ENCODE measurements around the gene TUBGCP3.

TUBGCP3 gene

DNA sequence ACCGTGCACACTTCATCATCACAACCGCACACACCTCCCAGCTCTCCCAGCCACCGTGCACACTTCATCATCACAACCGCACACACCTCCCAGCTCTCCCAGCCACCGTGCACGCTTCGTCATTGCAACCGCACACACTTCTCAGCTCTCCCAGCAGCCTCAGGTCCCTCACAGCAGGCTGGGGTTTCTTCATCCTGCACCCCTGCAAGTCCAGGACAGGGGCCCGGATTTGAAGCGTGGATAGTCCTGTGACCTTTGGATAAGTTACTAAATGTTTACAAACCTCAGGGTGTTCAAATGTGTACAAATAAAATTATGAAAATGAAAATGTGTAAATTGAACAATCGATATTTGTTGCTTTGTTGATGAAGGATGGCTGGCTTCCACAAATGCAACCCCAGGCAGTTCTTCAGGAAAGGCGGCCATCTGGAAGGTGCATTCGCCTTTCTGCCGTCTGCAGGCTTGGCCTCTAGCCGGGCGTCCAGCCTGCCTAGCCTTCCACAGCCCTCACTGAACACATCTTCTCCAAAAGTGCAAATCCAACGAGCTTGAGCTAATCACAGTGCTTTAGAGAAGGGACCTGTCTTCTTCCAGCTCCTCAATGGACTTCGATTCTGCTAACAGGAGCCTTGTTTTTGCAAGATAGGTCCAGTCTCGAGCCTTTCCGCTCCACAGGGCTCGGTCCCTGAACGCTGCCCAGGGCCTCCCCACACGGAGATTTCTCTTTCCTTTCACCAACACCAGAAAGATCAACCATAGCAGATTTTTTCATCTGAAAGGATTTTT lies 137.6 kb downstream of the TUBGCP3 start:
- no peak for DNase-seq

DNA sequence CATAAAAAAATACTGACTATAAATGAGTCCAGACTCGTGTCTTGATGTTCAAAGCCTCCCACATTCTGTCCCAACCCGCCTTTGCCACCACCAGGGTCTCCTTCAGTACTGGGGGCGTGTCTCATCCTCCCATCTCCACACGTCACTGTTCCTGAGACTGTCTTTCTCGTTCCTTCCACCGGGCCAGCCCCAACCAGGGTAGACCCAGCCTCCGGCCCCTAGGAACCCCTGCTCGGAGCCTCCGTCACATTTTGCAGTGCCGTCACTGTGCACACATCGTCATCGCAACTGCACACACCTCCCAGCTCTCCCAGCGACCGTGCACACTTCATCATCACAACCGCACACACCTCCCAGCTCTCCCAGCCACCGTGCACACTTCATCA lies 138.4 kb downstream of the TUBGCP3 start:
- DNase-seq, result no peak

DNA sequence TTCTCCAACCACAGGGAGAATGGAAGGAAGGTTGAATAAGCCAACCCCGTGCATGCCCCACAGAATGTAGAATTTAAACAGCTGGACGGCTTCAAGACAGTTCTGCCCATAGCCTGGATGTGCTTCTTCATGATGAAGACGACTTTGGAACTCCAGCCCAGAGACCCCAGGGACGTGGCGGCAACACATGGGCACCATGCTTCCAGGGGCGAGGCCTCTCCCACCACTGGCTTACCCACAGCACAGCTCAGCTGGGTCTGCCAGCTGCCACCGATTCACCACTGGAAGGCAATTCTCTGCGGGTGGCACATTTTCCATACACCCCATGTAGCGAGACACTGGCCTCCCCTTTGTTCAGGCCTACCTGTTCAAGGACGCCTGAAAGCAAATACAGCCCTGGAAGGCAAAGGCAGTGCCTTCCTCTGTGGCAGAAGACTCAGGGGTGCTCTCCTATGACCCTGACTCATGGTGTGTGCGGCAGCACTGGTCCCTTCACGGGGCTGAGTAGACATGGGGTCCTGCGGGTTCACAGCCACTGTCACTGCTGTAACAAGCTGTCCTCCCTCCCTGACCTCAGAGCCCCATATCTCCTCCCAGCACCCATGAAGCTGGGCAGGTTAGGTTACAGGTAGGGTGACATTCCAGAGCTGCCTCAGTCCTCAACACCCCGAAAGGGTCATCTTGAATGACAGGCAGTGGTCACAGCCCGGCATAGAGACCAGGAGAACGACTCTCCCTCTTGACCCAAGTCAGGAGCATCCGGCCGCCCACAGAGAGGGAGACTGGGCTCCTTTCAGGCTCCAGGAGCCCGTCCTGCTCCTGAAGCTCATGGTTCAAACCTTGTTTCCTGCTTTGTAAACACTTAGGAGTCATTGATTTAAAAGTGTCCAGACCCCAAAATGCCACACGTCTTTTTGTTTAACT lies 139.1 kb downstream of the TUBGCP3 start:
- peak; percentile 50 for DNase-seq

DNA sequence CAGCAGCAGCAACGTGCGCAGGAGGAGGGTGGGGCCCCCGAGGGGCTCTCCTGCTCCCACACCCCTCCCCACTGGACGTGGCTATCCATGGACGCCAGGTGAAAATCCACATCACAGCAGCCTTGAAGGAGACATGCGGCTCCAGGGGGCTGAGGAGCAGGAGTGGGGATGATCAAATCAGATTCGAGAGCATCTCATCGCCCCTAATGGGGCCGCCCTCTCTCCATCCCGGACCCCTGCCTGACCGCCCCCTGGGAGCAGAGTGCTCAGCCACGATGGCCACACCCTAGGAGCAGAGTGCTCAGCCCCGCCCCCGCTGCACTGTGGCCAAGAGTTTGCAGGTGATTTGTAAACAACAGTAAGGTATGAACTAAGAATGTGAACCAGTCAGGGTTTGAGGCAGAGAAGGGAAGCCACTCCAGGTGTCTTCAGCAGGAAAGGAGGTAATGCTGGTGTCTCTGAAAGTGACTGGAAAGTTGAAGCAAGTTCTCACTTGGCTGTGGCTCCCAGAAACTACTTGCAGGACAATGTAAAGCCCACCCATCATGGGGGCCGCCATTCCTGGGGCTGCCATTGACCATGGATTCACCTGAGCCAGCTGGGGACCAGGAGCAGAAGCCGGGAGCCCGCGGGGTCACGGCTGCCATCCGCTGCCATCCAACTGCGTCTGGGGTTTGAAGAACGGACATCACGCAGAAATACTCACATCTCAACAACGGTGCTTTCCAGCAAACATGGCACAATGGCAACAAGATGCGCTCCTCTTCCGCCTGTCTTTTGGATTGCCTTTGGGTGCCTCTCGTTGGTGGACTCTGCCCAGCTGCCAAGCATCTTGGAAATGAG lies 140.0 kb downstream of the TUBGCP3 start:
- peak; percentile 58 for DNase-seq

DNA sequence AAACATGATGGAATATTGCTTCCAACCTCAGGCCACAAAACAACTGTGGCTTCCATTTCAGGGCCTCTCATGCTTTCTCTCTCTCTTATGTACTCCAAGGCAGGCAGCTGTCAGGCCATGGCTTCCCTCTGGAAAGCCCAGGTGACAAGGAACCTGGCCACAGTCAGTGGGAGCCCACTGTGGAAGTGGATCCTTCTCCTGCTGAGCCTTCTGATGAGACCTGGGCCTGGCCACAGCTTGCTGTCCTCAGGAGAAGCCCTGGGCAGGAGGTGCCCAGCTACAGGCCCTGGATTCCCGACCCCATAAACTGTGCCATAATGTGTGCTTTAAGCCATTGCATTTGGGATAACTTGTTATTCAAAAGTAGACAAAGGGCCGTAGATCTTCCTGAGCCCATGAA lies 140.6 kb downstream of the TUBGCP3 start:
- DNase-seq, result peak; percentile 31

DNA sequence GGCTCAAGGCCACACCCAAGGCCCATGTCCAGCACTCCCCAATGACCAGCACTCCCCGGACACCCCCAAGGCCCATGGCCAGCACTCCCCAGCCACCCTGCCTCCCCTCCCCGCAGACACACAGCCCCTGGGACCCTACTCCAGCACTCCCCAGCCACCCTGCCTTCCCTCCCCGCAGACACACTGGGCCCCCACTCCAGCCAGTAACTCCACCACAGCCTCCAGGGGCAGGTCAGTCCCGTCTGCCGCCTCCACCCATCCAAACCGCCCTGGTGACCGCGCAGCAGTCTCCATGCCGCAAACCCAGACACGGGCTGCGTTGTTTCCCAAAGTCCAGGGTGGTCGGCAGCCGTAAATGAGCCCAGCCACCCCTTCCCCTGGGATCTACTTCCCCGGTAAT lies 141.1 kb downstream of the TUBGCP3 start:
- DNase-seq, result peak; percentile 39

DNA sequence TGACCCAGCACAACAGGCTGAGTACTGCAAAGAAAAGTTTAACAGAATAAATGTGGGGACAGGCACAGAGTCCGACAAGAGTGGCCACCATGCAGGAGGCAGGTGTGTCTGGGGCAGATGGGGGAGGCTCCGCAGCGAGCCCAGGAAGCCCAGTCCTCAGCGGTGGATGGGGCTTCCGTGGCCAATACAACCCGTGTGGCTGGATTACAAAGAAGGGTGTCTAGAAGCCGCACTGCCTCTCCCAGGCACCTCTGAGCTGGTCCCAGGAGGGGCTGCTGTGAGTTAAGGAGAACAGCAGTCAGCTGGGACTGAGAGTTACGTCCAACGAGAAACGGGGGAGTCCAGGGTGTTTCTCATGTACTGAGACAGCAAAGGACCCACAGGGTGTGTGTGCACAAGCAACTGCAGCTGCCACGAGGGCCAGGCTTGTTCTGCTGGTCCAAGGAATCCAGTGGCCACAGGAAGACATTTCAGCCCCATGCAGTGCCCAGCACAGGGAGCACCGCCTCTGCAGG lies 141.5 kb downstream of the TUBGCP3 start:
- DNase-seq, result peak; percentile 28

DNA sequence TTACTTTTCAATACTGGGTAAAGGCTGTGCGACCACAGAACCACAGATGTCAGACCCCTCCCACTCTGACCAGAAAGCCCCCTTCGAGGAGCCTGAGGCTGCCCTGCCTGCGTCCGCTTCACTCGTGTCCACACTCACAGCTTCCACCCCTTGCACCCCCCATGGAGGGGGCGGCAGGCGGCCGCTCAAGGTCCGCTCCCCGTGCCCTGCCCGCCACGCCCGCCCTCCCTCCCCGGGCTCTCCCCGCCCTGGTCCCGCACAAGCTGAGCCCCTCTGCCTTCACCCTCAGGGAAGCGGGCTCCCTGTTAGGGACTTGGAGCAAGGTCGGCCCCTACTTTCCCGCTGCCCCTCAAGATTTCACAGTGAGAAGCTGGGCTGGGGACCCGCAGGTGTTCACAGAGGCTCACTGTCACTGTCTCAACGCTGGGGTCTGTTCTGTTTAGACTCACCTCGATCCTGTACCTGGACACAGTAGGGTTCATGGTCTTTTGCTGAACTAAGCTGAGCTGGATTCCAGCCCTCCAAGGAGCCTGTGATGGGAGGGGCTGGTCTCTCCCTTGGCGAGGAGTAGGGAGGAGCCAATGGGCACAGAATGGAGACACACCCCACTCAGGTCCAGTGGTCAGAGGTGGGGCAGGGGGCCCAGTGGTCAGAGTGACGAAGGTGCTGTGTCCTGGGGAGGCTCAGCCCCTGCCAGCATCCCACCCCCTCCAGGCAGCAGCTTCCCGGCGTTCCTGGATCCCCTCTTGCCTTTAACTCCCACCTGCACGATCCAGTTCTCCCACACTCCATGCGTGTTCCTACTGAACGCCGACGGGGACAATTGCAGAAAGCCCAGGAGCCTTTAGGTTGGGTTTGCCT lies 142.3 kb downstream of the TUBGCP3 start:
- DNase-seq, result peak; percentile 47

DNA sequence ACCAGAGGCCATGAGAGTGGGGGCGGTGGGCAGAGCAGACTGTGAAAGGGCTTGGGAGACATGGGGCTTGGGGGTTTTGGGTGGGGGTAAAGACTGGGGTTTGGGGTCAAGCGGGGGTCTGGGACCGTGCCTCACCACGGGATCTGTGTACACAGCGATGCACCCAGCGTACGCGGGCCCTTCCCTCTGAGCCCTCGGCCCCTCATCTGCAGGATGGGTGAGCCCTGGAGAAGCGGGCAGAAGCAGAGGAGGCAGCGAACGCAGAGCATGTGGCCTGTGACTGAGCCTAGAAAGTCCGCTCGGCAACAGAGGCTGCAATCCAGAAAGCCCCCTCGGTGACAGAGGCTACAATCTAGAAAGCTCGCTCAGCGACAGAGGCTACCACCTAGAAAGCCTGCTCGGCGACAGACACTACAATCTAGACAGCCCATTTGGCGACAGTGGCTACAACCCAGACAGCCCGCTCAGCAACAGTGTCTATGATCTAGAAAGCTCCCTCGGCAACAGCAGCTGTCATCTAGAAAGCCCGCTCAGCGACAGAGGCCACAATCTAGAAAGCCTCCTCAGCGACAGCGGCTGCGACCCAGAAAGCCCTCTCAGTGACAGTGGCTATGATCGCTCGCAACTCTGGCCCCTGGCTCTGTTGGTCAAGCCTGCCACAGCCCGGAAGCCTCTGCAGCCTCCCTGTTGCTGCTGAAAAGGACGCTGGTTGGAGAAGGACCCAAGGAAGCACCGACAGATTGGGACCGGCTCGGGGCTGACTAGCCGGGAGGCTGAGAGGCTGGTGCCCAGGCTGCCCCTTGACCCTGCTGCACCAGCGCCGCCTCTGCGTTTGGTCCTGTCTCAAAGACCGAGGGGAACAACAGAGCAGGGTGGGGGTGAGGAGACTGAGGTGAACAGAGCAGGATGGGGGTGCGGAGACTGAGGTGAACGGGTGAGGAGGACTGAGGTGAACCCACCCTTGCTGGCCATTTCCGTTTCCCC lies 143.2 kb downstream of the TUBGCP3 start:
- peak; percentile 48 for DNase-seq

DNA sequence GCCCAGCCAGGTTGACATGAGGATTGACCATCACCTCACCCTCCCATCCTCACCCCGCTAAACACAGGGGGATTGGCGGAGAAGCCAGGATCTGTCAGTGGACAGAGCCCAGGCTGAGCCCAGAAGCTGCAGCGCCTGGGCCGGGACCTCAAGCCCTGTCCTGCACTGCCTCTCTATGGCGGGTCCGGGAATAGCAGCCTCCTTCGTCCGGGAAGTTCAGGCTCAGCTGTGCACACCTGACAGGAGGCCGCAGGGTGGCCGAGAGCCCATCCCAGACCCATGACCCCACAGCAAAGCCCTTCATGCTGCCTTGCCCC lies 144.0 kb downstream of the TUBGCP3 start:
- DNase-seq, result peak; percentile 70

DNA sequence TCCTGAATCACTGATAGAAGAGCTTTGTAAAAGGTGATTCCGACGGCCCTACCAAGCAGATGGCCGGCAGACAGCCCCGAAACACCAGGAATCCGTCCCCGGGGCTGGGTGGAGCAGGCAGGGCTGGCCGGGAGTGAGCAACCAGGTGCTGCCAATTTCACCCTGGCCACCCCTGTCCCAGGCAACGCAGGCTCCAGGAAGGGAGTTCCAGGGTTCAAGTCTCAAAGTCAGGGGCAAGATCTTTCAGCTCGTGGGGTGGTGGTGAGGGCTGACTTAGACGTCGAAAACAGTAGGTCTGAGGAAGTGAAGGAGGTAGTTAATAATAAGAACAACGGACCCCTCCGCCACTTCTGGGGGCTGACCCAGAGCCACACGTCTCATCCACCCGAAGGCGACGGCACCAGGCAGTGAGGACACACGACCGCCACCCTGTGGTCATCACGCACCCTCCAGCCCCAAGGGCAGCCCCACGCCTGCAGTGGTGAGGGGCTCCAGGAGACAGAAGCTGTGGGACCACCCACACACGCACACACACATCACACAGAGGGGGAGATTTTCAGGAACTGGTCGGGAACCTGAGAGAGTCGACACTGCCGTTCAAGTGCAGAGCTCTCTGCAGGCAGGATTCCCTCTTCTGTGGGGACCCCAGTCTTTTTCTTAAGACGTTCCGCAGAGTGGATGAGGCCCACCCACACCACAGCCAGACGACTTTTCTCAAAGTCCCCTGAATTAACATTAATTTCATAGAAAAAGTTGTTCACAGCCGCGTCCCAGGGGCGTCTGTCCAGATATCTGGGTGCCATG lies 144.6 kb downstream of the TUBGCP3 start:
- DNase-seq, result peak; percentile 58

DNA sequence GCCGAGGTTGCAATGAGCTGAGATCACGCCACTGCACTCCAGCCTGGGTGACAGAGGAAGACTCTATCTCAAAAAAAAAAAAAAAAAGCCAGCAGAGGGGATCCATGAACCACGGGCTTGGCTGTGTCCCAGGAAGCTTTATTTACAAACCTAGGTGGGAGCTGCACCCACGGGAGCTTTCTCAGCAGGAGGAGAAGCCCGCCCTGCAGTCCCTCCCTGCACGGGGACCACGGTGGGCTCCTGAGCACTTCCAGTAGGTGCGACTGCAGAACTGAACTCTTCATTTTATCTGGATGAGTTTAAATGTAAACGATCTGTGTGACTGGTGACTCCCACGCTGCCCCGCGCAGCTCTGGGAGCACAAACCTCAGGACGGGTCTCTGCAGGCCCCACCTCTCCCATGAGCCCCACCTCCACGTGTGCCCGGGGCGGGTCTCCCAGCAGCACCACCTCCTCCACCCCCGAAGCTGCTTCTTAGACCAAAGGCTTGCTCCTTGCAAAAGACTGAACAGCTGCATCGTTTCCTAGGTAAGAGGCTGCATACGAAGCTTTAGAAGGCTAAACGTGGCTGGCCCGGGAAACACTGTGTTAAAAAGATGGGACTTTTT lies 145.4 kb downstream of the TUBGCP3 start:
- DNase-seq, result peak; percentile 49

DNA sequence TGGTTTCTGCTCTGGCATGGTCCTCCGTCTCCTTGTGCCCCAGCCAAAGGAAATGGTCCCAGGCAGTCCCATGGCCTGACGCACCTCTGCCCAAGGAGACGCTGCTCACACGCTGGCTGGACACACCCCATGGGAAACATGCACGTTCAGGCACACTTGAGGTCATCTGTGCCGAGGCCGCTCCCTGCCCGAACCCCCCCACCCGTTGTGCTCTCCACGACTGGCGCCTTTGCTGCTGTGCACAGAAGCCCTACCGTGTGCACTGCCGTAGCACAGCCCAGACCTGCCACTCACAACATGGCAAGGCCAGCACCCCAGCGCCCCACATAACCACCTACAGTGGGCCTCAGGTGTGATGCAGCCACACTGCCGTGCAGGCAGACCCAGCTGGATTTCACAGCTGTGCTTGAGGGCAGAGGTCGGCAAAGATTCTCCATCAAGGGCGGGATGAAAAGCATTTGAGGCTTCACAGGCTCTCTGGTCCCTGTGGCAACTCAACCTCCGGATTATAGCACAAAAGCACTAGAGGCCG lies 146.1 kb downstream of the TUBGCP3 start:
- DNase-seq, result no peak

DNA sequence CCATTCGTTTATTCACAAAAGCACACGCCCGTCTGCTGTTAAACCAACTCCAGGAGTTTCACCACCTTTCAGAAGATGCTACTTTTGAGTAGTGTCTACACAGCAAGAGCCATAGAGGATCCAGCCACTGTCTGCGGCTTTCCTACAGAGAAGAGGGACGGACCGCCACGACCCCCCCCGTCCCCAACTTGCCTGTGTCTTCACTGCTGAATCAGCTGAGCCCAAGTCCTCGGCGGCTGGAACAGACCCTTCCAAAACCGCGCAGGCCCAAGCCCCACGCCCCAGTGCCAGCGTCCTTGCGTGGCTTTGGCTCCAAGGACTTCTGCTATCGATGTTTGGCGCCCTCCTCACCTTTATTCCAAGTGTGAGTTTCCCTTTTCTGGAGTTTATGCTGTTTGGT lies 146.7 kb downstream of the TUBGCP3 start:
- DNase-seq, result no peak

DNA sequence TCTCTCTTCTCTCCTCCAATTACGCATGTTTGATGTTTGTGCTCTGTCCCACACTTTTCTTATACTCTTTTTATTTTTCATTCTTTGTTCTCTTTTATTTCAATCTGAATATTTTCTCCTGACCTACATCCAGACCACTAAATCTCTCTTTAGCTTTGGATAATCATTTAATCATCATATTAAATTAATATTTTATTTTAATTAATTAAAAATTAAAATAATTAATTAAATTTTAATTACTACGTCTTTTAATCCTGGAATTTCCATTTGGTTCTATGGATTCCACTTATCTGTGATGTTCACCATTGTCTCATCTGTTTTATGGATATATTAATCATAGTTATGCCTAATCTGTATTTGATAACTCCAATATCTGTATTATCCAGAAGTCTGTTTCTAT lies 149.4 kb downstream of the TUBGCP3 start:
- no peak for DNase-seq

DNA sequence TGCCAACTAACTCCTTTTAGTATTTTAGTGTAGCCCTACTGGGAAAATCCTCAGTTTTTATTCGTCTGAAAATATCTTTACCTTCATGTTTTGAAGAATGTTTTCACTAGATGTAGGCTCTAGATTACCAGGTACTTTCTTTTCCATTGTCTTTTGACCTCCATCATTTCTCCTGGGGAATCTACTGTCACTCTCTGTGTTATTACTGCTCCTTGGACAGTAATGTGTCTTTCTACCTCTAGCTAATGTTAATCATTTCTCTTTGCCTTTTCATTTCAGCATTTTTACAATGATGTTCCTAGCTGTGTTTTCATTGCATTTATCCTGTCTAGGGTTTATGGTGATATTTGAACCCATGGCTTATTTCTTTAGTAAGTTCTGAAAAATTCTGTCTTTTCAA lies 149.9 kb downstream of the TUBGCP3 start:
- DNase-seq, result no peak

DNA sequence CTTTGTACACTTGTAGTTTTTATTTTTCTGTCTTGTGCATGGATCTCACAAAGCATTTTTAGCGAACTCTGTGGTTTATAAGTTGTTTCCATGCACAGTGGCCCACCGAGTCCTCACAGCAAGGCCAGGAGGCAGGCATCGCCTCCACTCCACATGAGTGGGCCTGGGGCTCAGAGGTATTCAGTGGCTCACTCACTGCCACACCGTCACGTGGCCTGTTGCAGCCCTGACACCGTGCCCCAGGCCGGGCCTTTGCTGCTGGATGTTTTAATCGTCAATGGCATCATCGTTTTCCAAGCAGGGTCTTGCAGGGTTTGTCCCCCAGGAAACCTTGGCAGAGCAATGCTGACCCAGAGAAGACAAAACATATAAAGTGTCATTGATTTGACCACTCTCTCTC lies 152.0 kb downstream of the TUBGCP3 start:
- DNase-seq, result peak; percentile 55

All from activated effector memory CD4-positive, alpha-beta T cell treated with anti-CD3 and anti-CD28 coated beads, Interleukin-2, amount 50 U/mL, for 16 hours (primary cell).